ENCODE measurements around the gene ROR2.
A peak's percentile ranks its signal among the peaks of the same experiment; 100 is the strongest.
"Not testable (repeated sequence)": the region's sequence is repeated elsewhere in the genome, so short reads cannot be mapped to it uniquely, and the experiment has no call there.

ROR2 gene

GRCh38 chr9:91577633-91578061 is 372.4 kb downstream of the ROR2 start:
- intact Hi-C loops (cut with DNase I) = no loop called here

GRCh38 chr9:91572811-91573210 is 377.2 kb downstream of the ROR2 start:
- DNase-seq = peak in 1 of 10 donors; percentile 29
- intact Hi-C loops (cut with DNase I) = no loop called here

More at GRCh38 chr9:91577633-91578061, 372.4 kb downstream of the ROR2 start:
- DNase-seq = no peak

GRCh38 chr9:91572044-91572443 is 378.0 kb downstream of the ROR2 start:
- intact Hi-C loops (cut with DNase I) = no loop called here
- no peak for DNase-seq

- DNase-seq = no peak
- intact Hi-C loops (cut with DNase I) = no loop called here
Observed at GRCh38 chr9:91571036-91571435, 379.0 kb downstream of the ROR2 start.

GRCh38 chr9:91567642-91568274 is 382.3 kb downstream of the ROR2 start:
- DNase-seq = no peak
- intact Hi-C loops (cut with DNase I) = no loop called here

GRCh38 chr9:91564081-91564670 is 385.9 kb downstream of the ROR2 start:
- no peak for DNase-seq
- intact Hi-C loops (cut with DNase I) = no loop called here

- intact Hi-C loops (cut with DNase I) = no loop called here
- DNase-seq = no peak
Observed at GRCh38 chr9:91562416-91562815, 387.6 kb downstream of the ROR2 start.

GRCh38 chr9:91560301-91560700 is 389.7 kb downstream of the ROR2 start:
- intact Hi-C loops (cut with DNase I) = no loop called here
- DNase-seq = no peak

- intact Hi-C loops (cut with DNase I) = no loop called here
- DNase-seq = no peak
Observed at GRCh38 chr9:91558879-91559278, 391.1 kb downstream of the ROR2 start.

- intact Hi-C loops (cut with DNase I) = no loop called here
- no peak for DNase-seq
Observed at GRCh38 chr9:91558395-91558794, 391.6 kb downstream of the ROR2 start.

- intact Hi-C loops (cut with DNase I) = no loop called here
- DNase-seq = no peak
Observed at GRCh38 chr9:91557327-91557726, 392.7 kb downstream of the ROR2 start.

GRCh38 chr9:91555132-91555531 is 394.9 kb downstream of the ROR2 start:
- intact Hi-C loops (cut with DNase I) = no loop called here

GRCh38 chr9:91549177-91549576 is 400.9 kb downstream of the ROR2 start:
- intact Hi-C loops (cut with DNase I) = no loop called here
- DNase-seq = no peak

More at GRCh38 chr9:91555132-91555531, 394.9 kb downstream of the ROR2 start:
- no peak for DNase-seq

GRCh38 chr9:91547081-91547480 is 402.9 kb downstream of the ROR2 start:
- intact Hi-C loops (cut with DNase I) = no loop called here
- no peak for DNase-seq

GRCh38 chr9:91546574-91546973 is 403.5 kb downstream of the ROR2 start:
- intact Hi-C loops (cut with DNase I) = no loop called here
- DNase-seq = no peak

GRCh38 chr9:91541734-91542133 is 408.3 kb downstream of the ROR2 start:
- intact Hi-C loops (cut with DNase I) = no loop called here
- DNase-seq = no peak

- DNase-seq; intact Hi-C loops (cut with DNase I): not testable (repeated sequence)
Observed at GRCh38 chr9:91540506-91540905, 409.5 kb downstream of the ROR2 start.

- DNase-seq = no peak
Observed at GRCh38 chr9:91536211-91536691, 413.8 kb downstream of the ROR2 start.

GRCh38 chr9:91534374-91534773 is 415.7 kb downstream of the ROR2 start:
- intact Hi-C loops (cut with DNase I) = no loop called here
- DNase-seq = no peak

More at GRCh38 chr9:91536211-91536691, 413.8 kb downstream of the ROR2 start:
- intact Hi-C loops (cut with DNase I) = no loop called here

GRCh38 chr9:91533382-91533781 is 416.6 kb downstream of the ROR2 start:
- no peak for DNase-seq
- intact Hi-C loops (cut with DNase I) = no loop called here

GRCh38 chr9:91532325-91532724 is 417.7 kb downstream of the ROR2 start:
- DNase-seq = no peak
- intact Hi-C loops (cut with DNase I) = no loop called here

- DNase-seq = no peak
- intact Hi-C loops (cut with DNase I) = no loop called here
Observed at GRCh38 chr9:91530829-91531228, 419.2 kb downstream of the ROR2 start.
